Endothelial cell of umbilical vein (primary cell): ENCODE results near the gene MMP23B. TPM values are rescaled to one million over a fixed set of nuclear protein-coding genes. Genes with fewer than 3 reads are reported as not detected.

Experiments used
- BruUV-seq: library from RNA; stranded (reverse); fragments of 400-500 nt; replicated peaks from 2 replicates; lab custom pipeline; 2021; lab: Mats Ljungman, UMichigan
- CTCF ChIA-PET: fragments of 300-600, 350-600 bp; sonication (Branson Sonifier 250); formaldehyde crosslinking; loops from one replicate; lab custom pipeline; 2021; ENCODE audit warnings: antibody characterized with exemption, inconsistent platforms; lab: Charles Lee
- POLR2A ChIA-PET: fragments of 300-600, 350-600 bp; sonication (Branson Sonifier 250); formaldehyde crosslinking; loops from one replicate; lab custom pipeline; 2021; ENCODE audit warnings: antibody characterized with exemption, inconsistent platforms; lab: Charles Lee
- DNase-seq: peaks from one replicate; pipeline ENCODE4 v3.0.0-alpha.2; 2011; ENCODE audit warnings: low read depth, low spot score
- FAIRE-seq: peaks from 2 replicates; lab custom pipeline; 2011; peaks lifted over from hg19 to GRCh38; lab: Jason Lieb, UNC
- H2AFZ ChIP-seq: 2 replicates; pipeline ENCODE4 v1.6.0; 2012; ENCODE audit warnings: low read depth, low read length, control low read depth, inconsistent platforms
- H3K27ac ChIP-seq: 2 replicates; pipeline ENCODE4 v1.5.1; 2011; ENCODE audit warnings: low read depth, mild to moderate bottlenecking, control low read depth, low read length, moderate library complexity; ENCODE audit not compliant: insufficient read depth
- H3K27me3 ChIP-seq, 2 experiments: 2 replicates each; pipeline versions ENCODE4 v1.6.0 to v1.6.1; 2011; ENCODE audit warnings: low read length in 2 of 2, mixed read lengths in 1 of 2; ENCODE audit not compliant: control insufficient read depth in 2 of 2, insufficient read depth in 2 of 2
- H3K36me3 ChIP-seq, 2 experiments: 2 replicates in 1 of 2; 3 replicates in 1 of 2; pipeline ENCODE4 v1.5.1; 2011; ENCODE audit warnings: low read length in 2 of 2, mild to moderate bottlenecking in 1 of 2, moderate library complexity in 1 of 2; ENCODE audit not compliant: control insufficient read depth in 2 of 2, insufficient read depth in 2 of 2; ENCODE audit errors: extremely low read depth in 1 of 2
- H3K4me1 ChIP-seq: 3 replicates; pipeline ENCODE4 v1.5.1; 2011; ENCODE audit warnings: mild to moderate bottlenecking, low read length; ENCODE audit not compliant: control insufficient read depth, insufficient read depth; ENCODE audit errors: extremely low read depth
- H3K4me2 ChIP-seq: 2 replicates; pipeline ENCODE4 v1.6.1; 2011; ENCODE audit warnings: low read length, control low read depth, mixed read lengths; ENCODE audit not compliant: insufficient read depth
- H3K4me3 ChIP-seq, 3 experiments: fragments of 200-600 bp in 1 of 3; sonication (generic), shearing (Covaris generic) in 1 of 3; replicated peaks in 1 of 3; 2 replicates each; pipeline ENCODE4 v1.5.1; 2011 to 2016; ENCODE audit warnings: control low read depth in 3 of 3, low read length in 3 of 3, mild to moderate bottlenecking in 2 of 3, inconsistent platforms in 1 of 3, low read depth in 1 of 3, moderate library complexity in 1 of 3; ENCODE audit not compliant: insufficient read depth in 1 of 3
- H3K79me2 ChIP-seq: 2 replicates; pipeline ENCODE4 v1.6.0; 2012; ENCODE audit warnings: low read length, inconsistent platforms; ENCODE audit not compliant: control insufficient read depth, insufficient read depth
- H3K9ac ChIP-seq: replicated peaks from 2 replicates; pipeline ENCODE3; 2011; ENCODE audit warnings: low read length, control low read depth; ENCODE audit not compliant: insufficient read depth; ENCODE audit errors: extremely low read depth
- H3K9me1 ChIP-seq: replicated peaks from 3 replicates; pipeline ENCODE4 v1.6.0; 2011; ENCODE audit warnings: mild to moderate bottlenecking, low read length; ENCODE audit not compliant: control insufficient read depth, insufficient read depth; ENCODE audit errors: extremely low read depth
- H3K9me3 ChIP-seq: replicated peaks from 2 replicates; pipeline ENCODE4 v1.5.1; 2012; ENCODE audit warnings: low read length, inconsistent platforms; ENCODE audit not compliant: control insufficient read depth, insufficient read depth
- H4K20me1 ChIP-seq: replicated peaks from 2 replicates; pipeline ENCODE3; 2011; ENCODE audit warnings: mild to moderate bottlenecking, low read length; ENCODE audit not compliant: control insufficient read depth, insufficient read depth; ENCODE audit errors: extremely low read depth
- EZH2 ChIP-seq: IDR thresholded peaks from 2 replicates; pipeline ENCODE4 v1.6.1; 2012; ENCODE audit warnings: borderline replicate concordance, low read depth, mild to moderate bottlenecking, moderate library complexity, low read length, inconsistent platforms; ENCODE audit not compliant: severe bottlenecking
- FOS ChIP-seq: IDR thresholded peaks from 2 replicates; pipeline ENCODE4 v1.6.1; 2011; ENCODE audit warnings: mild to moderate bottlenecking, low read length, moderate library complexity, borderline replicate concordance; ENCODE audit not compliant: insufficient read depth
- GATA2 ChIP-seq: IDR thresholded peaks from 2 replicates; pipeline ENCODE4 v1.7.0; 2011; ENCODE audit warnings: low read depth, mild to moderate bottlenecking, moderate library complexity, mixed read lengths, low read length; ENCODE audit not compliant: insufficient read length, insufficient read depth
- JUN ChIP-seq: IDR thresholded peaks from 2 replicates; pipeline ENCODE4 v1.6.1; 2011; ENCODE audit warnings: borderline replicate concordance, low read depth; ENCODE audit not compliant: insufficient read length, insufficient read depth
- MYC ChIP-seq: IDR thresholded peaks from one replicate; pipeline ENCODE4 v1.6.1; 2011; ENCODE audit warnings: mild to moderate bottlenecking, low read depth, low read length
- POLR2A ChIP-seq: IDR thresholded peaks from 2 replicates; pipeline ENCODE4 v1.6.1; 2012; ENCODE audit warnings: low read depth, mild to moderate bottlenecking, control low read depth, low read length
- POLR2AphosphoS5 ChIP-seq: IDR thresholded peaks from 2 replicates; pipeline ENCODE4 v1.6.1; 2012; ENCODE audit warnings: low read depth, mild to moderate bottlenecking, control low read depth, low read length, moderate library complexity; ENCODE audit not compliant: insufficient read depth
- dilution Hi-C: fragments of 300-500 bp; cut with MboI; formaldehyde crosslinking; loops from one replicate; pipeline ENCODE4 v1.15.0; 2019; ENCODE audit warnings: low sequenced_read_pairs; ENCODE audit not compliant: extremely low pct_ligation_motif_present
- intact Hi-C: fragments of 100-400 bp; cut with micrococcal nuclease; formaldehyde crosslinking; loops from one replicate; pipeline ENCODE4 v1.10.0; 2022
- polyA plus RNA-seq, 4 experiments: library from polyadenylated mRNA; depleted of rRNA in 3 of 4; stranded (reverse) in 3 of 4; unstranded in 1 of 4; fragments of >200 nt; gene quantifications; 2 replicates each; pipeline versions ENCODE4 v1.2.1 to v1.2.3, GENCODE V29; 2011 to 2012; ENCODE audit warnings: missing spikeins in 1 of 4
- total RNA-seq: library from RNA; stranded (reverse); gene quantifications from 2 replicates; pipeline ENCODE4 v1.2.3, GENCODE V29; 2021
- TF ChIP-seq, protein P1 (sequence below): IDR thresholded peaks from 2 replicates; pipeline ENCODE4 v1.6.1; 2011; ENCODE audit not compliant: insufficient read depth, insufficient read length
- TF ChIP-seq, protein P2 (sequence below), 2 donors: IDR thresholded peaks; 1 replicate in 1 of 2; 2 replicates in 1 of 2; pipeline ENCODE4 v1.5.1; 2011; ENCODE audit warnings: low read length in 2 of 2, mild to moderate bottlenecking in 2 of 2, moderate library complexity in 2 of 2, control low read depth in 1 of 2, inconsistent platforms in 1 of 2, low read depth in 1 of 2; ENCODE audit not compliant: insufficient read depth in 1 of 2; ENCODE audit errors: extremely low read depth in 1 of 2

Gene MMP23B
- total and polyA plus RNA-seq, 2 donors (not counting 3 experiments of a cell fraction or from before 2014, with no cell fraction given), result 0.62 to 5.3 TPM

- peak overlapping the region; percentile 62 for H3K4me2 ChIP-seq
- TF ChIP-seq FOS (no peak), JUN (no peak), MYC (no peak), POLR2A (no peak), POLR2AphosphoS5 (no peak), GATA2 (no peak), EZH2 (no peak)
- TF ChIP-seq, protein P1, sequence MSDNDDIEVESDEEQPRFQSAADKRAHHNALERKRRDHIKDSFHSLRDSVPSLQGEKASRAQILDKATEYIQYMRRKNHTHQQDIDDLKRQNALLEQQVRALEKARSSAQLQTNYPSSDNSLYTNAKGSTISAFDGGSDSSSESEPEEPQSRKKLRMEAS, result no peak
- TF ChIP-seq, protein P2, sequence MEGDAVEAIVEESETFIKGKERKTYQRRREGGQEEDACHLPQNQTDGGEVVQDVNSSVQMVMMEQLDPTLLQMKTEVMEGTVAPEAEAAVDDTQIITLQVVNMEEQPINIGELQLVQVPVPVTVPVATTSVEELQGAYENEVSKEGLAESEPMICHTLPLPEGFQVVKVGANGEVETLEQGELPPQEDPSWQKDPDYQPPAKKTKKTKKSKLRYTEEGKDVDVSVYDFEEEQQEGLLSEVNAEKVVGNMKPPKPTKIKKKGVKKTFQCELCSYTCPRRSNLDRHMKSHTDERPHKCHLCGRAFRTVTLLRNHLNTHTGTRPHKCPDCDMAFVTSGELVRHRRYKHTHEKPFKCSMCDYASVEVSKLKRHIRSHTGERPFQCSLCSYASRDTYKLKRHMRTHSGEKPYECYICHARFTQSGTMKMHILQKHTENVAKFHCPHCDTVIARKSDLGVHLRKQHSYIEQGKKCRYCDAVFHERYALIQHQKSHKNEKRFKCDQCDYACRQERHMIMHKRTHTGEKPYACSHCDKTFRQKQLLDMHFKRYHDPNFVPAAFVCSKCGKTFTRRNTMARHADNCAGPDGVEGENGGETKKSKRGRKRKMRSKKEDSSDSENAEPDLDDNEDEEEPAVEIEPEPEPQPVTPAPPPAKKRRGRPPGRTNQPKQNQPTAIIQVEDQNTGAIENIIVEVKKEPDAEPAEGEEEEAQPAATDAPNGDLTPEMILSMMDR (IDR thresholded peaks at IDR 0.05; ENCODE audit: extremely low read depth in 1 of 2, insufficient read depth in 1 of 2, low read depth in 1 of 2, low read length in 2 of 2), result no peak
- peak overlapping the region; percentile 68 to 99 (median 74) for H3K4me3 ChIP-seq
- no peaks in the 10 kb centered on the region for H3K27me3 ChIP-seq
- peaks cover 3% of the 10 kb centered on the region for H3K79me2 ChIP-seq
- H3K9ac ChIP-seq, result peak overlapping the region; percentile 33
- H4K20me1 ChIP-seq, result no peaks in the 10 kb centered on the region
- peaks cover 0 to 2% of the 10 kb centered on the region in 2 experiments for H3K36me3 ChIP-seq
- BruUV-seq, result TSS peak; percentile 53
- peaks cover 16% of the 10 kb centered on the region for H3K4me1 ChIP-seq
- ChIA-PET CTCF (interaction anchor here (1.1 to 1.8 kb wide), 3 partner anchors 11 to 37 kb away, joined by 4 to 6 read pairs (median 6); no protein-coding TSS in a partner anchor), POLR2A (no interaction called here)
- intact Hi-C loops (no loop called here), dilution Hi-C loops (no loop called here)
- no peak overlapping the region for H2AFZ ChIP-seq
- FAIRE-seq (peak; percentile 60), DNase-seq (no peak)
- H3K27ac ChIP-seq, result no peak overlapping the region
- no peaks in the 10 kb centered on the region for H3K9me3 ChIP-seq
- no peaks in the 10 kb centered on the region for H3K9me1 ChIP-seq
These were observed 17.6 kb upstream of the MMP23B start for GRCh38 chr1:1614204-1614953.
